CD4-positive, alpha-beta T cell treated with Interleukin-10 for 1 hour (primary cell): ENCODE measurements around the gene SMYD3.

Source experiments
- DNase-seq: peaks from one replicate; pipeline ENCODE4 v3.0.0-alpha.2; 2020

Gene SMYD3

DNA sequence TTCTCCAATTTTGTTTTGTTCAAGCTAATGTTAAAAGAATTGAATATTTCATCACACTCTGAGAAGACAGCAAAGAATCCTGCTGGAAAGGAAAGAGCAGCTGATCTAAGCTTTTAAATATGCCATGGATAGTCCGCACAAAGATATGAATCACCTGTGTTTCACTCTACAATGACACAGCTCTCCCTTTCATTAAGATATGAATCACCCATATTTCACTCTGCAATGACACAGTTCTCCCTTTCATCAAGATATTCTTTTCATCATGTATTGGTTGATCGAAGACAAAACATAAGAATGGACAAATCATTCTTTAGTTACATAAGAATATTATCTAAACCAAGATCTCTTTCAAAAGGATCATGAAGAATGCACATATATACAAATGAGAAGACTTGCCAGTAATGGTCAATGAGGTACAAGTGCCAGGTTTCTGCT lies 367.3 kb downstream of the SMYD3 start:
- DNase-seq: no peak

GRCh38 chr1:246138781-246139180 lies 368.3 kb downstream of the SMYD3 start:
- DNase-seq: no peak

GRCh38 chr1:246136477-246136876 lies 370.6 kb downstream of the SMYD3 start:
- no peak for DNase-seq

DNA sequence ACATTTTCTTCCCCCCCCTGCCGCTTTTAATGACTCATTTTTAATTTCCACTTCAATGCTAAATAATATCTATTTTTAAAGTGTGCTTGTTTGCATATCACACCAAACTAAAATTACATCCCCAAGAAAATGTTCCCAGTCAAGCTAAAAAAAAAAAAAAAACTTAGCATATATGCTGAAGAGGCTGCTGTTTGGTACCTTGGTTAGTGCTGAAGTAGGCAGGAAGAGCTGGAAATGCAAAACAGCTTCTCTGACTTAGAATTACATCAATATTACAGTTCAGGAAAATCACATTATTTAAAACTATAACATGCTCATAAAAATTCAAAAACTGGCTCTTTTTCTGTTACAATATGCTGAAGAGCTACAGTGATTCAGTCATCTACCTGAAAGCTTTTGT lies 372.3 kb downstream of the SMYD3 start:
- no peak for DNase-seq

DNA sequence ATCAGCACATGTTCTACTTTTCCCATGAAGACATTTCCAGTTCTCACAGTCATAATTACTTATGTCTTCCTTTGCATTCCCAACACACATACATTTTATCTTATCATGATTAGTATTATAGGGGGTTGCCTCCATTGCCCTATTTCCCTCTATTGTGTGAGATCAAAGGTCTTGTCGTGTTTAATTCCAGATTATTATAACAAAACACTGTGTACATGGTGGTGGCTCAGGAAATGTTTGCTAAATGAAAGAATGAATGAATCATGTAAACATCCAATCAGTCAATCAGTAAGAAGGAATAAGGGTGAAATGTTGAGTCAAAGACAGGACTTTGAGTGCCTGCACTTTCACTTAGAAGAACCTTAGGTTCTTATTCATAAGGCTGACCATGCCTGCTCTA lies 376.0 kb downstream of the SMYD3 start:
- no peak for DNase-seq

DNA sequence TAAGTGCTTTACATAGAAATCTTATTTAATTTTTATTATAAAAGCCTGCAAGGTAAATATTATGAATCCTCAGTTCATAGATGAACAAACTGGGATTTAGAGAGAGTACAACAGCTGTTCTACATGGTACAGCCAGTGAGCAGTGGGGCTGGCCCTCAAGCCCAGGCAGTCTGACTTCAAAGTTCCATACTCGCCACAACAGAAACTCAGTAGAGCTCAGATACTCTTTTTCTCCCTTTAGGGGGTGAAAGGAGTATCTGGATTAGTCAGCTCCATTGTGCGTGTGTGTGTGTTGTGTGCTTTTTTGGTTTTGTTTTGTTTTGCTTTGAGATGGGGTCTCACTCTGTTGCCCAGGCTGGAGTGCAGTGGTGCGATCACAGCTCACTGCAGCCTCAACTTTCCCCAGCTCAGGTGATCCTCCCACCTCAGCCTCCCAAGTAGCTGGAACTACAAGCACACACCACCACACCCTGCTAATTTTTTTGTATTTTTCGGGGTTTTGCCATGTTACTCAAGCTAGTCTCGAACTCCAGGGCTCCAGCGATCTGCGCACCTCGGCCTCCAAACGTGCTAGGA lies 378.5 kb downstream of the SMYD3 start:
- no peak for DNase-seq

DNA sequence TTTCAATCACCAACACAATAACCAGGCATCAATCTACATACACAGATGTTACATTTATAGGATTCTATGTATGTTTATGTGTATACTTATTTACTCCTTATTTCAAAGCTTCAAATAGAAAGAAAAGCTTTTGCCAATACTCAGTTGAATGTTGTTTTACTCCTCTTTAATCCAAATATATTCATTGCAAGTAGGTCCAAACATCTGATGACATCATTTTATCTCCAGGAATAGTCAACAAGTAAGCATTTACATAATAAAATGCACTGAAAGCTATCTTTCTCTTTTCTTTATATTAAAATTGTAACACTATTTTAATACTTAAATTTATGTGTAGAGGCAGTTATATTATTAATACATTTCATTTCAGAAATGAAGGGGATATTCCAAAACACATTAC lies 380.5 kb downstream of the SMYD3 start:
- no peak for DNase-seq

DNA sequence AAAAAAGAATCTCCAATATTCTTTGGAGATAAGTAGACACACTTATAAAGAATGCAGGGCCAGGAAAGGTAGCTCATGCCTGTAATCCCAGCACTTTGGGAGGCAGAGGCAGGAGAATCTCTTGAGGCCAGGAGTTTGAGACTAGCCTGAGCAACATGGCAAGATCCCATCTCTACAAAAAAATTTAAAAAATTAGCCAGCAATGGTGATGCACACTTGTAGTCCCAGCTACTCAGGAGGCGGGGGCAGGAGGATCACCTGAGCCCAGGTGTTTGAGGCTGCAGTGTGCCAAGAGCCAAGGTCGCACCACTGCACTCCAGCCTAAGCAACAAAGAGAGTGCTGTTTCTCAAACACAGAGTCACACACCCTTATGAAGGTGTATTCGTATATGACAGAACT lies 385.0 kb downstream of the SMYD3 start:
- DNase-seq: no peak

DNA sequence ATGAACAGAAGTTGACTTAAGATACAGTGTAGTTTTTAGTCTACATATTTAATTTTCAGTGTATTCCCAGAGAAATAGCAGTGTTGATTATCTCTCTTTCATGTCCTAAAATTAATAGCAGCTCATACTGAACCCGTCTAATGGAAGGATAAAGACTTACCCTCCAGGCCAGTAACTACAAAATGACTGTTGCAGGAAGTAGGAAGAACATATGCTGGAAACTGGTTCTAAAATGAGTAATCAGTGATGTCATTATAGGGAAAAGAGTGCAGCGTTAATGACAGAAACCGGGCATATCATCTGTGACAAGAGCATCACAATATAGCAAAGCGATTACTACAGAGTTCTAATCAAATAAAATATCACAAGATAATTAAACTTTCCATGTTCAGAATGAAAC lies 385.5 kb downstream of the SMYD3 start:
- no peak for DNase-seq

- peak; percentile 57 for DNase-seq
Measured at GRCh38 chr1:246117066-246117791, 389.9 kb downstream of the SMYD3 start.

DNA sequence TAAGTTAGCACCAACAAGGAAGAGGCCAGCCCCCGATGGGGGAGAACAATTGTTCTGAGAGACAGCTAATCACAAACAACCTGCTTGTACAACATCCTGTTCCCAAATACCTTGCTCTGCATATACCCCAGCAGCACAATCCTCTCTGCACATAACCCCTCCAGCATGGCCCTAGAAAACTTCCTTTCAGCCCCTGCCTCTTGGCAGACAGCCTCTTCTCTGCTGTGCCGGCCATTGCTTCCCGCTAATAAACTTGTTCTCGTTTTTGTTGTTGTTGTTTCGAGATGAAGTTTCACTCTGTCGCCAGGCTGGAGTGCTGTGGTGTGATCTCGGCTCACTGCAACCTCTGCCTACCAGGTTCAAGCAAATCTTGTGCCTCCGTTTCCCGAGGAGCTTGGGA lies 392.7 kb downstream of the SMYD3 start:
- DNase-seq: no peak

- DNase-seq: no peak
Measured at GRCh38 chr1:246113555-246114095, 393.5 kb downstream of the SMYD3 start.

GRCh38 chr1:246111570-246111969 lies 395.5 kb downstream of the SMYD3 start:
- no peak for DNase-seq

DNA sequence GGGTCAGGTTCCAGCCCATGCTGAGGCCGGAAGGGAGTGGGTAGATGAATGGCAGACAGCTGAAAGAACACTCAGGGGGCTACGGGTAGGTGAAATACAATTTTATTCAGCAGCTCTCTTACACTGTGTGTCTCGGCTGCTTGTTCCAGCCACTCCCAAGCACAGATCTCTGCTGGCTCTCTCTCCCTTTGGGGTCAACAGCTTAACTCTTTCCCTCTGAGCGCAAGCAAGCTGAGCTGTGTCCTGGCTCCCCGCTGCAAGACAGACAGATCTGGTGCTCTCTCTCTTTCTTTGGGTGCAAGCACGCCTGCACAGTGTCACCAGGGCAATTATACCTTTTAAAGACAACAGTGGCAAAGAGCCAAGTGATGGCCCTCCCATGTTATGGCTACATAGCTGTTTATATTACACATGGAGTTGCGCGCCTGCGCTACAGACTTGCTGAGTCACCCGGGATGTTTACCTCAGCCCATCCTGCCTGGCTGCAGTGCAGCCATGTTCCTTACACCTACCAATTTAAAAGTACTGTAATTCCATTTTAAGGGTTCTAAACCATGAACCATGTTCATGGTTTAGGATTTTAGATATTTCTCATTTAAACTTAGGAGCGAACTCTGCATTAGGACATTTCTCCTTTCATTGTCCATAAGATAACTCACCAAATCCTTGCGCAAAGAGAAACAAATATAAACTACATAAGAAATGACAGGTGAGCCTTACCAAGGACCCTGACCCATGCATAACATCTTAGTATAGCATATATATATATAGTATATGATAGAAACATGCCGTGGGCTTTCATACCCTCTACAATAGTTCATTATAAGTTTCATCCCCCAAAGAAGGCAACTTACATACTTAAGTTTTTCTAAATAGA lies 396.5 kb downstream of the SMYD3 start:
- no peak for DNase-seq

- no peak for DNase-seq
Measured at GRCh38 chr1:246108278-246108925, 398.7 kb downstream of the SMYD3 start.

GRCh38 chr1:246107516-246108277 lies 399.4 kb downstream of the SMYD3 start:
- DNase-seq: no peak

DNA sequence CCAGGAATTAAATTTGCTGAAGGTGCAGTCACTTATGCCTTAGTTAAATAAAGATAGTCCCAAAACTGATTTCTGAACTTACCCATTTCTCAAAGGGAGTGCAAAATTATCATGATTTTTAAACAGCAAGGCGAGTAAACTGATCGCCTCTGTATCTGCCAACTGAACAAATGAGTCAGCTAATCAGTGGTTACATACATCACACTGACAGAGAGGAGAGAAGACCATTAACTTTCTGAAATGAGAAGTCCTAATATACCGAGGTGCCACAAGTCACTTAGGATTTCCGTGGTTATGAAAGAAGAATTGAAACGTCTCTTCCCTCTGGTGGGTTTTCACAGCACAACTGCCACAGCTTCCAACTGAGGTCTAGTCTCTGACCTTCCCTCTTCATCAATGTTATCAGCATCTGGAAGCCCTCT lies 400.7 kb downstream of the SMYD3 start:
- no peak for DNase-seq

GRCh38 chr1:246104927-246105326 lies 402.2 kb downstream of the SMYD3 start:
- DNase-seq: no peak

- no peak for DNase-seq
Measured at GRCh38 chr1:246099570-246099969, 407.5 kb downstream of the SMYD3 start.

- no peak for DNase-seq
Measured at GRCh38 chr1:246096356-246096755, 410.7 kb downstream of the SMYD3 start.

DNA sequence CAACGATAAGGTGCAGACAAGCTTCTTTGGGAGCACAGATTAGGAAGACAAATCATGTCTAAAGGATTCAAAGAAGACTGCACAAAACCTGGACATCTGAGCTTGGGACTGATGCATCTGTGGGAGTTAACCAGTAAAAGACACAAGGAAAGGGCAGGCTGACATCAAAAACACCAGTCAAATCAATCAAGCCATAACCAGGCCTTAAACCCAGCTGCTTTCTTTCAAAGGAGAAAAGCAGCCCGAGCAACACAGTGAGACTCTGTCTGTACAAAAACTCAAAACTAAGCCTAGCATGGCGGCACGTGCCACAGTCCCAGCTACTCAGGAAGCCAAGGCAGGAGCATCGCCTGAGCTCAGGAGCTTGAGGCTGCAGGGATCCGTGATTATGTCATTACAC lies 411.6 kb downstream of the SMYD3 start:
- no peak for DNase-seq

DNA sequence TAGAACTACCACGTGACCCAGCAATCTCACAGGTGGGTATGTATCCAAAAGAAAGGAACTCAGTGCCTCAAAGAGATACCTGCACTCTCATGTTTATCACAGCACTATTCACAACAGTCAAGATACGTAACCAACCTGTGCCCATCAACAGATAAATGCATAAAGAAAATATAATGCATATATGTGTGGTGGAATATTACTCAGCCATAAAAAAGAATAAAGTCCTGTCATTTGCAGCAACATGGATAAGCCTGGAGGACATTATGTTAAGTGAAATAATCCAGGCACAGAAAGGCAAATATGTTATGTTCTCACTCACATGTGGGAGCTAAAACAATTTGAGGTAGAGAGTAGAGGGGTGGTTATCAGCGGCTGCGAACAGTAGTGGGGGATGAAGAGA lies 413.8 kb downstream of the SMYD3 start:
- DNase-seq: no peak
